ENCODE results near the gene ABCA10.

Gene ABCA10

GRCh38 chr17:69159418-69159817 lies 69.2 kb downstream of the ABCA10 start:
- no peak for DNase-seq

GRCh38 chr17:69154267-69154666 lies 74.4 kb downstream of the ABCA10 start:
- no peak for DNase-seq

- DNase-seq: no peak
Measured at GRCh38 chr17:69150333-69150732, 78.3 kb downstream of the ABCA10 start.

GRCh38 chr17:69147460-69147859 lies 81.2 kb downstream of the ABCA10 start:
- no peak for DNase-seq

GRCh38 chr17:69144331-69145255 lies 84.0 kb downstream of the ABCA10 start:
- DNase-seq: no peak

GRCh38 chr17:69143683-69144231 lies 84.9 kb downstream of the ABCA10 start:
- no peak for DNase-seq

- DNase-seq: no peak
Measured at GRCh38 chr17:69143151-69143550, 85.5 kb downstream of the ABCA10 start.

- DNase-seq: peak; percentile 81
Measured at GRCh38 chr17:69142175-69142802, 86.3 kb downstream of the ABCA10 start.

- DNase-seq: peak; percentile 27
Measured at GRCh38 chr17:69141431-69142174, 87.0 kb downstream of the ABCA10 start, which contains the start of gene ABCA6. Gene ABCA6, minus strand, starts transcription at chr17:69141895. Its CDS starts 1,192 bp downstream, at chr17:69140703.

- DNase-seq: no peak
Measured at GRCh38 chr17:69134112-69134511, 94.5 kb downstream of the ABCA10 start.

- no peak for DNase-seq
Measured at GRCh38 chr17:69130627-69131296, 97.9 kb downstream of the ABCA10 start.

- DNase-seq: no peak
Measured at GRCh38 chr17:69123626-69124025, 105.0 kb downstream of the ABCA10 start.

GRCh38 chr17:69122065-69122464 lies 106.6 kb downstream of the ABCA10 start:
- no peak for DNase-seq

- DNase-seq: no peak
Measured at GRCh38 chr17:69117855-69118784, 110.5 kb downstream of the ABCA10 start.

GRCh38 chr17:69111794-69112193 lies 116.8 kb downstream of the ABCA10 start:
- no peak for DNase-seq

GRCh38 chr17:69105907-69106730 lies 122.5 kb downstream of the ABCA10 start:
- no peak for DNase-seq

- no peak for DNase-seq
Measured at GRCh38 chr17:69103557-69104233, 124.9 kb downstream of the ABCA10 start.

- no peak for DNase-seq
Measured at GRCh38 chr17:69098625-69099024, 130.0 kb downstream of the ABCA10 start.
